SK-N-SH (cell line): ENCODE measurements around the gene RGS6. TPM values are rescaled to one million over a fixed set of nuclear protein-coding genes. Genes with fewer than 3 reads are reported as not detected.

Experiments
- CTCF ChIA-PET: fragments of 300-600, 350-600 bp; formaldehyde crosslinking; extraction: SDS; loops from one replicate; lab custom pipeline; 2021; lab: Yijun Ruan, JAX
- POLR2A ChIA-PET: fragments of 350-600 bp; sonication (Branson Sonifier 250); formaldehyde crosslinking; extraction: SDS; loops from one replicate; lab custom pipeline; 2020; ENCODE audit warnings: antibody characterized with exemption, inconsistent platforms; lab: Yijun Ruan, JAX
- DNase-seq: peaks from one replicate; pipeline ENCODE4 v3.0.0; 2012
- H2AFZ ChIP-seq: fragments of 200-600 bp; sonication (generic); 2 replicates; pipeline ENCODE4 v1.8.1; 2016; ENCODE audit warnings: antibody characterized with exemption, mild to moderate bottlenecking, low read depth
- H3F3A ChIP-seq: fragments of 200-600 bp; sonication (generic); replicated peaks from 2 replicates; pipeline ENCODE3; 2016; ENCODE audit warnings: antibody characterized with exemption, mild to moderate bottlenecking; ENCODE audit not compliant: insufficient read depth
- H3K27ac ChIP-seq, 2 experiments: fragments of 200-500 bp in 1 of 2; fragments of 200-600 bp in 1 of 2; sonication (Bioruptor generic) in 1 of 2; sonication (generic), shearing (Covaris generic) in 1 of 2; 2 replicates each; pipeline versions ENCODE4 v1.5.1 to v1.6.1; 2014 to 2016; ENCODE audit warnings: low read depth in 2 of 2, inconsistent platforms in 1 of 2, low read length in 1 of 2, mild to moderate bottlenecking in 1 of 2, mixed read lengths in 1 of 2
- H3K27me3 ChIP-seq: fragments of 200-600 bp; sonication (generic), shearing (Covaris generic); 2 replicates; pipeline ENCODE4 v1.6.1; 2016; ENCODE audit warnings: mixed run types; ENCODE audit not compliant: insufficient read depth
- H3K36me3 ChIP-seq, 2 experiments: fragments of 200-500 bp in 1 of 2; fragments of 200-600 bp in 1 of 2; sonication (Bioruptor generic) in 1 of 2; sonication (generic) in 1 of 2; replicated peaks in 1 of 2; 2 replicates each; pipeline versions ENCODE3 to v1.5.1; 2014 to 2016; ENCODE audit warnings: low read length in 1 of 2, mild to moderate bottlenecking in 1 of 2; ENCODE audit not compliant: insufficient read depth in 2 of 2, control insufficient read depth in 1 of 2
- H3K4me1 ChIP-seq, 2 experiments: fragments of 200-500 bp in 1 of 2; fragments of 200-600 bp in 1 of 2; sonication (Bioruptor generic) in 1 of 2; sonication (generic), shearing (Covaris generic) in 1 of 2; 2 replicates each; pipeline versions ENCODE4 v1.5.1 to v1.6.1; 2014 to 2016; ENCODE audit warnings: low read depth in 1 of 2, low read length in 1 of 2, mixed run types in 1 of 2; ENCODE audit not compliant: insufficient read depth in 2 of 2, control insufficient read depth in 1 of 2
- H3K4me2 ChIP-seq: fragments of 200-600 bp; sonication (generic), shearing (Covaris generic); 2 replicates; pipeline ENCODE4 v1.6.1; 2017; ENCODE audit warnings: mixed run types
- H3K4me3 ChIP-seq, 2 experiments: fragments of 200-500 bp in 1 of 2; fragments of 200-600 bp in 1 of 2; sonication (Bioruptor generic) in 1 of 2; sonication (generic), shearing (Covaris generic) in 1 of 2; 2 replicates each; pipeline versions ENCODE4 v1.5.1 to v1.8.1; 2014 to 2016; ENCODE audit warnings: low read depth in 2 of 2, inconsistent platforms in 1 of 2, low read length in 1 of 2, mild to moderate bottlenecking in 1 of 2, mixed read lengths in 1 of 2, moderate library complexity in 1 of 2
- H3K79me2 ChIP-seq: fragments of 200-600 bp; sonication (generic); 2 replicates; pipeline ENCODE4 v1.8.1; 2017; ENCODE audit warnings: mild to moderate bottlenecking; ENCODE audit not compliant: insufficient read depth
- H3K9ac ChIP-seq: fragments of 200-600 bp; sonication (generic); 2 replicates; pipeline ENCODE4 v1.6.1; 2017; ENCODE audit warnings: mixed run types
- H3K9me2 ChIP-seq: fragments of 200-600 bp; sonication (generic); 2 replicates; pipeline ENCODE4 v1.6.1; 2017; ENCODE audit warnings: mixed run types
- H3K9me3 ChIP-seq: fragments of 200-600 bp; sonication (generic); 2 replicates; pipeline ENCODE4 v1.6.1; 2017; ENCODE audit warnings: mixed run types, mild to moderate bottlenecking, moderate library complexity
- H4K20me1 ChIP-seq: fragments of 200-600 bp; sonication (generic); 2 replicates; pipeline ENCODE4 v1.6.1; 2017; ENCODE audit warnings: mild to moderate bottlenecking, mixed run types; ENCODE audit not compliant: insufficient read depth
- EP300 ChIP-seq, 2 experiments: IDR thresholded peaks; 2 replicates each; pipeline versions ENCODE4 v1.4.0 to v1.6.1; 2012; ENCODE audit warnings: borderline replicate concordance in 1 of 2, low read depth in 1 of 2, low read length in 1 of 2
- NRF1 ChIP-seq: IDR thresholded peaks from 2 replicates; pipeline ENCODE4 v1.6.1; 2012; ENCODE audit warnings: low read depth, mild to moderate bottlenecking, low read length
- RCOR1 ChIP-seq: fragments of 150-350 bp; IDR thresholded peaks from 2 replicates; pipeline ENCODE4 v1.6.1; 2017; ENCODE audit warnings: antibody characterized with exemption, low read length
- SIN3A ChIP-seq: IDR thresholded peaks from 2 replicates; pipeline ENCODE4 v1.6.1; 2012; ENCODE audit warnings: low read depth, mild to moderate bottlenecking, low read length, moderate library complexity, borderline replicate concordance
- TAF1 ChIP-seq: IDR thresholded peaks from 2 replicates; pipeline ENCODE4 v1.6.1; 2012; ENCODE audit warnings: low read depth, mild to moderate bottlenecking, low read length, moderate library complexity, borderline replicate concordance
- TCF12 ChIP-seq: IDR thresholded peaks from 2 replicates; pipeline ENCODE4 v1.4.0; 2012
- WGBS: methylation state at CpG from one replicate; pipeline ENCODE4 v1.1.6; 2017; ENCODE audit warnings: low lambda C conversion rate; 5-methylcytosine and 5-hydroxymethylcytosine counted together
- polyA plus RNA-seq, 3 experiments: library from polyadenylated mRNA; depleted of rRNA; stranded (reverse); fragments of >200 nt; gene quantifications; 2 replicates each; pipeline ENCODE4 v1.2.3, GENCODE V29; 2012
- TF ChIP-seq, protein P1 (sequence below): fragments of 150-350 bp; IDR thresholded peaks from 2 replicates; pipeline ENCODE4 v1.6.1; 2017; ENCODE audit warnings: antibody characterized with exemption, low read length, low read depth, borderline replicate concordance
- TF ChIP-seq, protein P2 (sequence below): fragments of 200-600 bp; sonication (generic); IDR thresholded peaks from 2 replicates; pipeline ENCODE4 v1.6.1; 2017; ENCODE audit warnings: antibody characterized with exemption, mild to moderate bottlenecking, moderate library complexity
- TF ChIP-seq, protein P3 (sequence below): IDR thresholded peaks from 2 replicates; pipeline ENCODE4 v1.4.0; 2012; ENCODE audit warnings: low read depth

Gene RGS6
- polyA plus RNA-seq, 1 of the 3 experiments (the other 2 are of a cell fraction): not detected

DNA sequence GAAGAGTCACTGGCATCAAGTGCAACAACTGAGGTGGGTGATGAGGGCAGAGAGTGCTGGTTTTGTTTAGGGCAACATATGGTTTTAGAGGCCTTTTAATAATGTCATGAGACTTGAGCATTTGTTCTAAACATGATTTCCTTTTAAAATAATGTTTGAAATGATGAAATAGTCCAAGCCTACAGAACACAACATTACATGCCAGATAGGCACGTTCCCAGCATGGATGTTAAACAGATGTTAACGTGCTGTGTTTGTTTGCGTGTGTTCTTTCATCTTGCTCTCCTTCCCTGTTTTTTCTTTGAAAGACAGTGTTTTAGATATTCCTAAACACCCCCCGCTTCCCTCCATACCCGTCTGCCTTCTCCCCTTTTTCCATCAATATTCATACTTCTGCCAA lies 82.3 kb downstream of the RGS6 start:
- 0% methylated on average over 5 of the region's 5 CpGs for WGBS
- Histone ChIP-seq H3K9me2 (no peaks in the 10 kb centered on the region), H4K20me1 (no peaks in the 10 kb centered on the region), H3K9me3 (no peaks in the 10 kb centered on the region), H3K27me3 (no peaks in the 10 kb centered on the region), H3K9ac (no peak overlapping the region), H3K4me1 (no peaks in the 10 kb centered on the region), H3K36me3 (no peaks in the 10 kb centered on the region), H3K4me2 (no peak overlapping the region), H3K79me2 (no peaks in the 10 kb centered on the region), H3F3A (no peaks in the 10 kb centered on the region), H3K4me3 (no peak overlapping the region), H3K27ac (no peak overlapping the region), H2AFZ (no peak overlapping the region)
- DNase-seq: no peak
- TF ChIP-seq, protein P1, sequence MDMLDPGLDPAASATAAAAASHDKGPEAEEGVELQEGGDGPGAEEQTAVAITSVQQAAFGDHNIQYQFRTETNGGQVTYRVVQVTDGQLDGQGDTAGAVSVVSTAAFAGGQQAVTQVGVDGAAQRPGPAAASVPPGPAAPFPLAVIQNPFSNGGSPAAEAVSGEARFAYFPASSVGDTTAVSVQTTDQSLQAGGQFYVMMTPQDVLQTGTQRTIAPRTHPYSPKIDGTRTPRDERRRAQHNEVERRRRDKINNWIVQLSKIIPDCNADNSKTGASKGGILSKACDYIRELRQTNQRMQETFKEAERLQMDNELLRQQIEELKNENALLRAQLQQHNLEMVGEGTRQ: no peak
- TF ChIP-seq TCF12: no peak
- no peak for TF ChIP-seq NRF1
- no peak for TF ChIP-seq TAF1
- TF ChIP-seq EP300 (IDR thresholded peaks at IDR 0.05; ENCODE audit: borderline replicate concordance in 1 of 2, low read depth in 1 of 2, low read length in 1 of 2): no peak
- TF ChIP-seq, protein P2, sequence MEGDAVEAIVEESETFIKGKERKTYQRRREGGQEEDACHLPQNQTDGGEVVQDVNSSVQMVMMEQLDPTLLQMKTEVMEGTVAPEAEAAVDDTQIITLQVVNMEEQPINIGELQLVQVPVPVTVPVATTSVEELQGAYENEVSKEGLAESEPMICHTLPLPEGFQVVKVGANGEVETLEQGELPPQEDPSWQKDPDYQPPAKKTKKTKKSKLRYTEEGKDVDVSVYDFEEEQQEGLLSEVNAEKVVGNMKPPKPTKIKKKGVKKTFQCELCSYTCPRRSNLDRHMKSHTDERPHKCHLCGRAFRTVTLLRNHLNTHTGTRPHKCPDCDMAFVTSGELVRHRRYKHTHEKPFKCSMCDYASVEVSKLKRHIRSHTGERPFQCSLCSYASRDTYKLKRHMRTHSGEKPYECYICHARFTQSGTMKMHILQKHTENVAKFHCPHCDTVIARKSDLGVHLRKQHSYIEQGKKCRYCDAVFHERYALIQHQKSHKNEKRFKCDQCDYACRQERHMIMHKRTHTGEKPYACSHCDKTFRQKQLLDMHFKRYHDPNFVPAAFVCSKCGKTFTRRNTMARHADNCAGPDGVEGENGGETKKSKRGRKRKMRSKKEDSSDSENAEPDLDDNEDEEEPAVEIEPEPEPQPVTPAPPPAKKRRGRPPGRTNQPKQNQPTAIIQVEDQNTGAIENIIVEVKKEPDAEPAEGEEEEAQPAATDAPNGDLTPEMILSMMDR: no peak
- CTCF ChIA-PET: no interaction called here
- POLR2A ChIA-PET: no interaction called here

DNA sequence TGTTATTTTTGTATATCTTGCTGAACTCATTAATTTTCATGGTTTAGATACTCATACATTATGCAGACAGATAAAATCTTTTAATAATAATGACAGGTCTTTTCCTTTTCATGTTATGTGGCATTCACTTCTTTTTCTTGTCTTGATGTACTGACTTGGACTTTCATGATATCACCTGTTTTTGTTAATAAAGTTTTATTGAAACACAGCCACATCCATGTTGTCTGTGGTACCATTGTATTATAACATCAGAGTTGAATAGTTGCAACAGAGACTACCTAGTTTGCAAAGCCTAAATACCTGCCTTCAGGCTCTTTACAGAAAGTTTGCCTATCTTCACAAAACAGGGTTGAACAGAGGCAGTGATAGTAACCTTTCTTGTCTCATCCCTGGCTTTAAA lies 85.1 kb downstream of the RGS6 start:
- H3K36me3 ChIP-seq: no peaks in the 10 kb centered on the region
- H3K9me3 ChIP-seq: no peaks in the 10 kb centered on the region
- no peak overlapping the region for H3K4me3 ChIP-seq
- H2AFZ ChIP-seq: no peak overlapping the region
- H3K27me3 ChIP-seq: no peaks in the 10 kb centered on the region
- H3K4me1 ChIP-seq: no peaks in the 10 kb centered on the region
- H3K9me2 ChIP-seq: no peaks in the 10 kb centered on the region
- ChIA-PET POLR2A (no interaction called here), CTCF (interaction anchor here (1.0 kb wide), 1 partner anchor 816 kb away, joined by 3 read pairs; no protein-coding TSS in a partner anchor)
- H4K20me1 ChIP-seq: no peaks in the 10 kb centered on the region
- H3F3A ChIP-seq: no peaks in the 10 kb centered on the region
- no peak for DNase-seq
- no peak overlapping the region for H3K27ac ChIP-seq
- no peaks in the 10 kb centered on the region for H3K79me2 ChIP-seq
- TF ChIP-seq RCOR1: no peak
- no peak for TF ChIP-seq SIN3A
- TF ChIP-seq, protein P3, sequence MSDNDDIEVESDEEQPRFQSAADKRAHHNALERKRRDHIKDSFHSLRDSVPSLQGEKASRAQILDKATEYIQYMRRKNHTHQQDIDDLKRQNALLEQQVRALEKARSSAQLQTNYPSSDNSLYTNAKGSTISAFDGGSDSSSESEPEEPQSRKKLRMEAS: no peak
- TF ChIP-seq, protein P1: no peak
- TF ChIP-seq, all 33 proteins: peak for 0
- Histone ChIP-seq H3K4me2 (no peak overlapping the region), H3K9ac (no peak overlapping the region)
